Peyer's patch (tissue), 4 donors: ENCODE measurements around the gene LPAR2. TPM values are rescaled to one million over a fixed set of nuclear protein-coding genes. Genes with fewer than 3 reads are reported as not detected.
"Not testable (repeated sequence)": the region's sequence is repeated elsewhere in the genome, so short reads cannot be mapped to it uniquely, and the experiment has no call there.

Source experiments
- DNase-seq, 3 donors: peaks; one replicate each; pipeline ENCODE4 v3.0.0-alpha.2; 2017 to 2019
- H3K27ac ChIP-seq, 4 donors: fragments of 200-600 bp; sonication (generic); one replicate each; pipeline ENCODE4 v1.5.1; 2016 to 2019
- H3K27me3 ChIP-seq, 2 donors: fragments of 200-600 bp; sonication (generic); one replicate each; pipeline ENCODE4 v1.5.1; 2019
- H3K36me3 ChIP-seq, 3 donors: fragments of 200-600 bp; sonication (generic); one replicate each; pipeline ENCODE4 v1.5.1; 2016 to 2019
- H3K4me1 ChIP-seq, 4 donors: fragments of 200-600 bp; sonication (generic); one replicate each; pipeline ENCODE4 v1.5.1; 2016 to 2019
- H3K4me3 ChIP-seq, 4 donors: fragments of 200-600 bp; sonication (generic); 1 replicate in 3 of 4; 2 replicates in 1 of 4; pipeline ENCODE4 v1.5.1; 2016 to 2019; ENCODE audit warnings: mild to moderate bottlenecking in 1 of 4
- H3K9me3 ChIP-seq, 4 donors: fragments of 200-600 bp; sonication (generic); one replicate each; pipeline ENCODE4 v1.5.1; 2016 to 2019; ENCODE audit warnings: mild to moderate bottlenecking in 1 of 4
- CTCF ChIP-seq, 6 experiments: fragments of 450-650 bp in 4 of 6; fragments of 200-600 bp in 2 of 6; sonication (generic) in 1 of 6; IDR thresholded peaks; one replicate each; pipeline ENCODE4 v1.5.1; 2017 to 2019; ENCODE audit warnings: antibody characterized with exemption in 6 of 6, mild to moderate bottlenecking in 3 of 6, moderate library complexity in 1 of 6
- POLR2A ChIP-seq, 2 donors: fragments of 450-650 bp; IDR thresholded peaks; one replicate each; pipeline ENCODE4 v1.5.1; 2017; ENCODE audit warnings: antibody characterized with exemption in 2 of 2, mild to moderate bottlenecking in 2 of 2, moderate library complexity in 2 of 2
- total RNA-seq, 4 donors: library from RNA; depleted of rRNA; stranded (reverse); fragments of >200 nt; gene quantifications; one replicate each; pipeline ENCODE4 v1.1.0, GENCODE V29; 2016

LPAR2 gene
- total RNA-seq, 4 donors from 2014 or later = 14.9 to 44.2 (median 34.6) TPM

DNA sequence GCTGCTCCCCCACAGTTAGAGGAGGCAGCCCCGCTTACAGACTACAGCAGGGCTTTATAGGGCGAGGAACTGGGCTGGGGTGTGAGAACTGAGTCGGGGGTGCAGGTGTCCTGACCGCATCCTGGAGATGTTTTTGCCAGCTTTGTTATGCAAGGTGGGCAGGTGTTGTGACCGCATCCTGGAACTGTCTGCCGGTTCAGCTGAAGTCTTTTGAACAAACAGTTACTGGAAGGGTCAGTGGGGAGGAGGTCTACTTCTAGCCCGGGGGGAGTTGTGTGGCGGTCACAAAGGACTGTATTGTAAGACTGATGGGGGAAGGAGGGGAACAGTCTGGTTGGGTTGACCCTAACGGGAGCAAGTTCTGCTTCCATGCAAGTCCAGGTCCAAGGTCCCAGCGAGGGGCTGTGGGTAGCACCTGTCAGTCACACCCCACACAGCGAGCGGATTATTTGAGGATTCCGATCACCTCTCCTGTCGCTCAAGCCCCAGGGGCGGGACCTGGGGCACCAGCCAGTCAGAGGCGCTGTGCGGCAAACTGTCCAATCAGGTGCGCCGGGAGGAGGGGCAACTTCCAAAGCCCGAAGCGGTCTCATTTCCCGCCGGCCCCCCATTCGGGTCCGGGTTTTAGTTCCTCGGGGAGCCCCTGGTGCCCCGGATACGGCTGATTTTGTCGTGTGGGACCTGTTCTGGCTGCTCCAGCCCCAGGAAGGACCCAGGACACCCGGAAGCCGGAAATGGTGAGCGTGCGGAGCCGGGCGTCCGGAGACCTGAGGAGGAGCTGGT is 40.4 kb upstream of the LPAR2 start, which contains the start of gene ZNF101:
ZNF101 (plus strand) TSS at position 610 of the 783 bp plus-strand sequence; CDS start at position 735, 125 bp downstream.
- peaks cover 0 to 14% (median 0%) of the 10 kb centered on the region in 3 donors for H3K36me3 ChIP-seq
- DNase-seq = peak; percentile 95 to 98 (median 97)
- H3K4me1 ChIP-seq = peaks cover 0 to 9% (median 4%) of the 10 kb centered on the region in 4 donors
- no peaks in the 10 kb centered on the region for H3K27me3 ChIP-seq
- H3K4me3 ChIP-seq = peak within 1 kb of the TSS; percentile 81 to 99 (median 92)
- H3K9me3 ChIP-seq = no peaks in the 10 kb centered on the region
- TF ChIP-seq POLR2A (IDR thresholded peaks at IDR 0.05) (peak; percentile 25 to 36), CTCF (IDR thresholded peaks at IDR 0.05) (no peak)
- H3K27ac ChIP-seq = peak within 1 kb of the TSS; percentile 91 to 98 (median 95)

GRCh38 chr19:19665420-19665948 is 37.5 kb upstream of the LPAR2 start:
- Histone ChIP-seq H3K4me1 (peaks cover 0 to 27% (median 12%) of the 10 kb centered on the region in 4 donors), H3K27ac (peak overlapping the region in 1 of 4 donors; percentile 98), H3K4me3 (peak overlapping the region in 1 of 4 donors; percentile 94)
- H3K36me3 ChIP-seq, H3K9me3 ChIP-seq, H3K27me3 ChIP-seq: not testable (repeated sequence)
- peak in 1 of 3 donors; percentile 42 for DNase-seq

- peak within 1 kb of the TSS; percentile 76 to 93 (median 86) for H3K4me3 ChIP-seq
- H3K27me3 ChIP-seq = no peaks in the 10 kb centered on the region
- H3K4me1 ChIP-seq = peaks cover 0 to 22% (median 12%) of the 10 kb centered on the region in 4 donors
- H3K27ac ChIP-seq = peak within 1 kb of the TSS; percentile 94 to 96 (median 96)
- H3K9me3 ChIP-seq = no peaks in the 10 kb centered on the region
- DNase-seq = peak; percentile 95 to 98 (median 96)
- TF ChIP-seq POLR2A (IDR thresholded peaks at IDR 0.05) (peak; percentile 55 to 80), CTCF (IDR thresholded peaks at IDR 0.05) (peak in 3 of 6 experiments; percentile 44 to 53 (median 46))
- H3K36me3 ChIP-seq = peaks cover 0 to 20% (median 0%) of the 10 kb centered on the region in 3 donors
These were observed 35.5 kb upstream of the LPAR2 start, which contains the start of gene ATP13A1 for GRCh38 chr19:19663256-19664120. Gene ATP13A1, minus strand, starts transcription at chr19:19663676. Its CDS starts 10 bp downstream, at chr19:19663666.

- Histone ChIP-seq H3K4me3 (peak overlapping the region; percentile 76 to 93 (median 86)), H3K27me3 (no peaks in the 10 kb centered on the region), H3K9me3 (no peaks in the 10 kb centered on the region), H3K4me1 (peaks cover 0 to 22% (median 12%) of the 10 kb centered on the region in 4 donors), H3K36me3 (peaks cover 0 to 26% (median 0%) of the 10 kb centered on the region in 3 donors), H3K27ac (peak overlapping the region; percentile 94 to 96 (median 96))
- TF ChIP-seq POLR2A (IDR thresholded peaks at IDR 0.05) (no peak), CTCF (IDR thresholded peaks at IDR 0.05) (no peak)
- no peak for DNase-seq
These were observed 34.8 kb upstream of the LPAR2 start for GRCh38 chr19:19662871-19663255.

DNA sequence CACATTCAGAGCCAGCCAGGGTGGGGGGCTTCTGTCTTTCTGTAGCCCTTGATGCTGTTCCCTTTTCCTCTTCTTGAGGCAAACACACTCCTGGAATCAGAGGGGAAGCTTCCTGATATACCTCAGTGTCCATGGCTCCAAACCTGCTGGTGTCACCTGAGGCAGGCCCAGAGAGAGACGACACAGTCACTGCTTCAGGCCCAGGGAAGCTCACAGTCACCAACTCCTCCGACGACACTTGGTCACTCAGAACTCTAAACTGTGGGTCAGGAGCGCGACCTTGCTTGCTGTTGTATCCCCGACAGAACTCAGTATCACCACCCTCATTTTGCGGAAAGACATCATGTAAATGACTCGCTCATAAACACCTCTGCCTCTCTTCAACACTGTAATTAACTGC is 34.3 kb upstream of the LPAR2 start:
- Histone ChIP-seq H3K4me1 (peaks cover 0 to 22% (median 9%) of the 10 kb centered on the region in 4 donors), H3K9me3 (no peaks in the 10 kb centered on the region), H3K27ac (peak overlapping the region in 3 of 4 donors; percentile 95 to 96 (median 96)), H3K4me3 (peak overlapping the region; percentile 13 to 89 (median 80)), H3K27me3 (no peaks in the 10 kb centered on the region), H3K36me3 (peaks cover 0 to 32% (median 0%) of the 10 kb centered on the region in 3 donors)
- TF ChIP-seq CTCF (IDR thresholded peaks at IDR 0.05) (no peak), POLR2A (IDR thresholded peaks at IDR 0.05) (no peak)
- peak in 1 of 3 donors; percentile 43 for DNase-seq
